Measurements from ENCODE around the gene NR3C2. TPM values are rescaled to one million over a fixed set of nuclear protein-coding genes. Genes with fewer than 3 reads are reported as not detected.

NR3C2 gene
- total RNA-seq, 1 experiment from 2014 or later, result 2.7 TPM

- Histone ChIP-seq H3K27me3 (ENCODE audit: insufficient read depth, low read length) (no peaks in the 10 kb centered on the region), H3K9me3 (ENCODE audit: control insufficient read depth in 1 of 2, insufficient read depth in 1 of 2, low read depth in 1 of 2, low read length in 2 of 2) (no peaks in the 10 kb centered on the region), H3K79me2 (ENCODE audit: insufficient read depth, low read length) (no peaks in the 10 kb centered on the region), H3K27ac (ENCODE audit: low read depth, low read length) (no peak overlapping the region), H3K9ac (ENCODE audit: low read length) (no peak overlapping the region), H3K36me3 (ENCODE audit: control insufficient read depth in 1 of 2, insufficient read depth in 2 of 2, low read length in 2 of 2) (no peaks in the 10 kb centered on the region), H2AFZ (ENCODE audit: low read depth, low read length, poor library complexity, severe bottlenecking) (no peak overlapping the region), H3K4me3 (replicated peaks in 1 of 2; ENCODE audit: low read depth in 1 of 2, low read length in 2 of 2) (no peak overlapping the region), H3K9me2 (ENCODE audit: insufficient read depth) (no peaks in the 10 kb centered on the region), H4K20me1 (ENCODE audit: insufficient read depth) (no peaks in the 10 kb centered on the region), H3K4me2 (ENCODE audit: low read length) (no peak overlapping the region), H3K4me1 (ENCODE audit: control insufficient read depth in 1 of 2, insufficient read depth in 2 of 2, low read length in 2 of 2) (no peaks in the 10 kb centered on the region)
- DNase-seq (ENCODE audit: low read depth, low spot score) (no peak), ATAC-seq (no peak)
- ChIA-PET RAD21 (ENCODE audit: low non-redundant PET in 1 of 2, low total read pairs in 2 of 2, uncharacterized antibody in 2 of 2, unreplicated experiment in 2 of 2) (no interaction called here), CTCF (no interaction called here), POLR2A (no interaction called here)
- intact Hi-C loops (cut with micrococcal nuclease), result no loop called here
- TF ChIP-seq EZH2 (IDR thresholded peaks at IDR 0.05) (no peak), TCF7L2 (IDR thresholded peaks at IDR 0.05; ENCODE audit: borderline replicate concordance, extremely low read depth, insufficient read depth, insufficient read length) (no peak), JUND (IDR thresholded peaks at IDR 0.05) (no peak), ZBTB33 (IDR thresholded peaks at IDR 0.05; ENCODE audit: extremely low read depth, insufficient replicate concordance, low read length) (no peak), MAX (IDR thresholded peaks at IDR 0.05) (no peak), ELF1 (IDR thresholded peaks at IDR 0.05; ENCODE audit: borderline replicate concordance, low read depth) (no peak), ZNF274 (IDR thresholded peaks at IDR 0.05; ENCODE audit: low read depth, low read length) (no peak), SP1 (IDR thresholded peaks at IDR 0.05; ENCODE audit: low read depth) (no peak), CBX3 (IDR thresholded peaks at IDR 0.05; ENCODE audit: low read depth) (no peak), POLR2AphosphoS5 (IDR thresholded peaks at IDR 0.05; ENCODE audit: low read depth, low read length) (no peak), EGR1 (IDR thresholded peaks at IDR 0.05; ENCODE audit: low read depth) (no peak), CEBPB (IDR thresholded peaks at IDR 0.05; ENCODE audit: low read depth) (no peak)
- TF ChIP-seq, protein P1, sequence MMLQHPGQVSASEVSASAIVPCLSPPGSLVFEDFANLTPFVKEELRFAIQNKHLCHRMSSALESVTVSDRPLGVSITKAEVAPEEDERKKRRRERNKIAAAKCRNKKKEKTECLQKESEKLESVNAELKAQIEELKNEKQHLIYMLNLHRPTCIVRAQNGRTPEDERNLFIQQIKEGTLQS (IDR thresholded peaks at IDR 0.05), result no peak
- no TSS peak for BruUV-seq (replicated peaks)
These were observed 168.7 kb downstream of the NR3C2 start for GRCh38 chr4:148273501-148273986.
